Fibroblast of peridontal ligament (primary cell): ENCODE data around the gene PCP4L1.
"Not testable (repeated sequence)": the region's sequence is repeated elsewhere in the genome, so short reads cannot be mapped to it uniquely, and the experiment has no call there.

Experiments
- DNase-seq: peaks from one replicate; pipeline ENCODE4 v3.0.0-alpha.2; 2010; ENCODE audit errors: extremely low read depth

The PCP4L1 gene

GRCh38 chr1:161258439-161259344 lies at the start of gene PCP4L1:
Gene PCP4L1 (plus strand): TSS chr1:161258745. CDS start chr1:161258975, 230 bp downstream.
- peak; percentile 49 for DNase-seq

- DNase-seq, result peak; percentile 70
Measured at GRCh38 chr1:161209790-161210409, 48.6 kb upstream of the PCP4L1 start.

- DNase-seq, result no peak
Measured at GRCh38 chr1:161214369-161214768, 44.2 kb upstream of the PCP4L1 start.

- no peak for DNase-seq
Measured at GRCh38 chr1:161215076-161215475, 43.5 kb upstream of the PCP4L1 start, which contains the start of gene FCER1G. Gene FCER1G (plus strand): TSS chr1:161215295. CDS start chr1:161215322, 27 bp downstream.

- peak; percentile 83 for DNase-seq
Measured at GRCh38 chr1:161216945-161217712, 41.4 kb upstream of the PCP4L1 start.

- DNase-seq, result no peak
Measured at GRCh38 chr1:161217831-161218230, 40.7 kb upstream of the PCP4L1 start.

GRCh38 chr1:161218301-161219077 lies 40.1 kb upstream of the PCP4L1 start:
- no peak for DNase-seq

- no peak for DNase-seq
Measured at GRCh38 chr1:161219078-161219892, 39.3 kb upstream of the PCP4L1 start.

GRCh38 chr1:161220002-161220401 lies 38.5 kb upstream of the PCP4L1 start:
- DNase-seq, result no peak

GRCh38 chr1:161222175-161223019 lies 36.1 kb upstream of the PCP4L1 start:
- no peak for DNase-seq

- DNase-seq, result no peak
Measured at GRCh38 chr1:161223805-161224694, 34.5 kb upstream of the PCP4L1 start.

GRCh38 chr1:161224695-161225087 lies 33.9 kb upstream of the PCP4L1 start:
- DNase-seq, result not testable (repeated sequence)

GRCh38 chr1:161225178-161225533 lies 33.4 kb upstream of the PCP4L1 start:
- DNase-seq, result no peak

- DNase-seq, result peak; percentile 100
Measured at GRCh38 chr1:161225534-161226319, 32.8 kb upstream of the PCP4L1 start, which contains the start of gene TOMM40L. Gene TOMM40L (plus strand): TSS chr1:161226060. CDS start chr1:161226490, 430 bp downstream.

- DNase-seq, result no peak
Measured at GRCh38 chr1:161226320-161226711, 32.2 kb upstream of the PCP4L1 start.

GRCh38 chr1:161226759-161227158 lies 31.8 kb upstream of the PCP4L1 start:
- DNase-seq, result no peak

- DNase-seq, result peak; percentile 79
Measured at GRCh38 chr1:161227196-161227871, 31.2 kb upstream of the PCP4L1 start.
